GM12892 (cell line): ENCODE data around the gene C12orf43.

Source experiments
- POLR2A ChIP-seq: IDR thresholded peaks from 2 replicates; pipeline ENCODE4 v1.6.1; 2011; ENCODE audit warnings: low read depth, low read length, control low read depth
- POLR2AphosphoS5 ChIP-seq: IDR thresholded peaks from 2 replicates; pipeline ENCODE4 v1.6.1; 2011; ENCODE audit warnings: low read depth, low read length, control low read depth
- TAF1 ChIP-seq: IDR thresholded peaks from 2 replicates; pipeline ENCODE4 v1.6.1; 2011; ENCODE audit warnings: low read depth, mild to moderate bottlenecking, control low read depth, low read length, borderline replicate concordance

DNA sequence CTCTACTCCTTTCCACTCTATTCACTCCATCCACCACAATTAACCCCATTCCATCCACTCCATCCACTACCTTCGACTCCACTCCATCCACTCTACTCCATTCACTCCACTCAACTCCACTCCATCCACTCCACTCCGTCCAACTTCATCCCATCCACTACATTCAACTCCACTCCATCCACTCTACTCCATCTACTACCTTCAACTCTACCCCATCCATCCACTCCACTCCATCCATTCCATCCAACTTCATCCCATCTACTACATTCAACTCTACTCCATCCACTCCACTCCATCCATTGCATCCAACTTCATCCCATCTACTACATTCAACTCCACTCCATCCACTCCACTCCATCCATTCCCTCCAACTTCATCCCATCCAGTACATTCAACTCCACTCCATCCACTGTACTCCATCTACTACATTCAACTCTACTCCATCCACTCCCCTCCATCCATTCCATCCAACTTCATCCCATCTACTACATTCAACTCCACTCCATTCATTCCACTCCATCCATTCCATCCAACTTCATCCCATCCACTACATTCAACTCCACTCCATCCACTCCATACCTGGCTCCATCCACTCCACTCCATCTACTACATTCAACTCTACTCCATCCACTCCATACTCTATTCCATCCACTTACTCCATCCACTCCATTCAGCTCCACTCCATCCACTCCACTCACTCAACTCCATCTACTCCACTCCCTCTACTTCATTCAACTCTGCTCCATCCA is 21.5 kb downstream of the C12orf43 start:
- TF ChIP-seq TAF1 (no peak), POLR2A (no peak), POLR2AphosphoS5 (no peak)
